PFSK-1 (cell line): ENCODE measurements around the gene ASXL2.

ENCODE experiments used
- FOXP2 ChIP-seq: optimal IDR thresholded peaks from 2 replicates; pipeline ENCODE3; 2011; ENCODE audit warnings: borderline replicate concordance, control low read depth, inconsistent platforms; ENCODE audit not compliant: insufficient read depth; ENCODE audit errors: extremely low read length, extremely low read depth
- POLR2AphosphoS5 ChIP-seq: IDR thresholded peaks from 2 replicates; pipeline ENCODE4 v1.6.1; 2012; ENCODE audit warnings: low read depth, mild to moderate bottlenecking, control low read depth, low read length, moderate library complexity
- REST ChIP-seq, 2 experiments: IDR thresholded peaks; 2 replicates each; pipeline versions ENCODE4 v1.6.1 to v1.8.0; 2011 to 2012; ENCODE audit warnings: low read depth in 2 of 2, low read length in 2 of 2, control low read depth in 1 of 2, inconsistent platforms in 1 of 2, mild to moderate bottlenecking in 1 of 2, moderate library complexity in 1 of 2; ENCODE audit not compliant: insufficient read depth in 1 of 2
- SIN3A ChIP-seq: IDR thresholded peaks from 2 replicates; pipeline ENCODE4 v1.6.1; 2012; ENCODE audit warnings: mild to moderate bottlenecking, low read length, moderate library complexity, borderline replicate concordance; ENCODE audit not compliant: insufficient read depth
- TAF1 ChIP-seq: IDR thresholded peaks from 2 replicates; pipeline ENCODE4 v1.6.1; 2012; ENCODE audit warnings: low read length, control low read depth, borderline replicate concordance; ENCODE audit not compliant: insufficient read depth

The ASXL2 gene

GRCh38 chr2:25743132-25743830 lies 135.0 kb downstream of the ASXL2 start:
- TF ChIP-seq POLR2AphosphoS5, result no peak

- TF ChIP-seq REST (IDR thresholded peaks at IDR 0.05; ENCODE audit: insufficient read depth in 1 of 2, low read depth in 2 of 2, low read length in 2 of 2), result no peak
- TF ChIP-seq POLR2AphosphoS5, result no peak
- TF ChIP-seq SIN3A, result no peak
- no peak for TF ChIP-seq FOXP2
- no peak for TF ChIP-seq TAF1
These were observed 135.8 kb downstream of the ASXL2 start for GRCh38 chr2:25742501-25742900.

DNA sequence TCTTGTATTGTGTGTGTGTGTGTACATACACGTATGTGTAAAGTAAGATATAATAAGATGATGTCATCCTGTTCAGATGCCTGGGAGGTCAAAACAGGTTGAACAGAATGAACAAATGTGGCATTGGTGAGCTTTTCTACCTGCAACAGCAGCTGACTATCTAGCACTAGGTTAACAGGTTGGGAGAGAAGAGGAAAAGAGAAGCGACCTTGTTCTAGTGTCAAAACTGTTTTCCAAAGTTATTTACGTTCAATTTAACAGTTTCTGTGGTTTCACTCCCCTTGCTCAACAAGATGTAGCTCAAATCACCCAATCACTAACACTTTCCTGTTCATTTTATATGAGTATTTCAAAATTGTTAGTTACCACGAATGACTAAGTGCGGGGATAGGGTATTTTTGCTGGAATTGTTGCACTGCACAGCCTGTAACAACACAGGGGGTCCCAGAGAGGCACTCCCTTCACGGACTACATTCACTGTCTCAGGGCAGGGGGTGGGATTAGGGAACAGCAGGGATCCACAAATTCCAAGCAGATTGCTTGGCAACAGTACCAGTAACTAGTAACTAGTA lies 137.4 kb downstream of the ASXL2 start:
- no peak for TF ChIP-seq FOXP2
- no peak for TF ChIP-seq SIN3A
- TF ChIP-seq POLR2AphosphoS5, result no peak
- TF ChIP-seq REST (IDR thresholded peaks at IDR 0.05; ENCODE audit: insufficient read depth in 1 of 2, low read depth in 2 of 2, low read length in 2 of 2), result no peak
- TF ChIP-seq TAF1, result no peak

DNA sequence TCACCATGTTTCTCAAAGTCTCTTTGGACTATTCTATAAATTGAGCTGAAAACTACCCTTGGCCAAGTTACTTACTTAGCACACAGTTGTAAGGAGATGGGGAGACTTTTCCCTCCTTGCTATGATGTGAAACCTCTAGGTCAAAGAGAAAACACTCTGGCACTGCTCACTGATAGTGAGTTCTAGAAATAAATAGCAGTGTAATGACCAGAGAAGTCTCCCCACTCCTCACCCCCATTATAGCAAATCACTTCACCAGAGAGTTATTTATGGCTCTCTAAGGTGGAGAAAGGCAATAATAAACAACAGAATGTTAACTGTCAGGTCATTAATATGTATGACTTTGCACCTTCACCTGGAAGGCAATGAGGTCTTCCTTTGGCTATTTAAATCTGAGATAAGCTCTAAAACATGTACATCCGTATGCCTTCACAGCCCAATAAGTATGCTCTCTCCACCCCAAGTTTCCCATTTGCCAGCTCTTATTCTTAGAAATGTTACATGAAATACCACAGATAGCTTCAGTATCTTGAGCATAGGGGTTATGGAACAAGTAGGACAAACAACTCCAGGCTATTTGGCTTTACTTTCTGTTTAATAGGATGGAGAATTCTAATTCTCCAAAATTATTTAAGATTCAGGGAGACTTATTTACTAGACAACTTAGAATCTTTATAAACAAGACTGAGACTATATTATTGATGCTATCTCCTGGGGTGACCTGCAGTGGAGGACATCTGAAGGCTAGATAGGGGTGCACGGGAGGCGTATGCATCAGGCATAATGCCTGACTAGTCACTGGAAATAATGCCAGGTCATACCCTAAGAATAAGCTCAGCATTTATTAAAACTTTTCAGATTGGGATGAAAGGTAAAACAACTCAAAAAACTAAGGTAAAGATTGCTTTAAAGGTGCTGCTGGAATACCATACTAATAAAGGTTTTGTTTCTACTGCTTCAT lies 139.6 kb downstream of the ASXL2 start:
- TF ChIP-seq REST (IDR thresholded peaks at IDR 0.05; ENCODE audit: insufficient read depth in 1 of 2, low read depth in 2 of 2, low read length in 2 of 2) (no peak), SIN3A (no peak), TAF1 (no peak), FOXP2 (no peak), POLR2AphosphoS5 (no peak)

DNA sequence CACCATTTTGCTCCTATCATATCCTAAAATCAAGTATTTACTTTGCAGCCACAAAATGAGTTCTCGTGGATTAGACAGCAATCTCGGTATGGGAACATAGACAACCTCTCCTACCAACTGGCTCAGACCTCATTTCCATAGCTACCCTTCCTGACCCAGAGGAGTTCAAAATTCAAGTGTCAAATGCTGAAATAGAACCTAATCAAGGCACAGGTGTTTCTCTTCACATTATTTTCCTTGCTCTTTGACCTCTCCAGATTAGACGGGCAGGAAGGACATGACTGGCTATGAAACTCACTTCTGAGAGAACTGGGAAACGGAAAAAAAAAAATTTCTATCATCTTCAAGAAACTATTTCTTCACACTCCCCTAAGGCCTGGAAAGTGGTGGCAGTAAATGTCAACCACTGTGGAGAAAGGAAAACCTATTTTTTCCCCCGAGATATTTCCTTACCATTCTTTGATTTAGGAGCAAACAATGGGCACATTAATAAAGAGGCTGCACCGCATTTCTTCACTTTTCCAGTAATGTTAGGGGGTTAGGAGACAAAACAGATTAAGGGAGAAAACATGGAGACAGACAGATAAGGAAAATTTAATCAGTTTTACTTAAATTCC lies 141.3 kb downstream of the ASXL2 start:
- no peak for TF ChIP-seq TAF1
- no peak for TF ChIP-seq SIN3A
- TF ChIP-seq FOXP2, result no peak
- no peak for TF ChIP-seq POLR2AphosphoS5
